C1 segment of cervical spinal cord (tissue), 14 donors: ENCODE data around the gene MAP7D1.
"Not testable (repeated sequence)": the region's sequence is repeated elsewhere in the genome, so short reads cannot be mapped to it uniquely, and the experiment has no call there.

Source experiments
- DNase-seq, 14 donors: peaks; one replicate each; lab custom pipeline; 2025; lab: John Stamatoyannopoulos, UW

MAP7D1 gene

DNA sequence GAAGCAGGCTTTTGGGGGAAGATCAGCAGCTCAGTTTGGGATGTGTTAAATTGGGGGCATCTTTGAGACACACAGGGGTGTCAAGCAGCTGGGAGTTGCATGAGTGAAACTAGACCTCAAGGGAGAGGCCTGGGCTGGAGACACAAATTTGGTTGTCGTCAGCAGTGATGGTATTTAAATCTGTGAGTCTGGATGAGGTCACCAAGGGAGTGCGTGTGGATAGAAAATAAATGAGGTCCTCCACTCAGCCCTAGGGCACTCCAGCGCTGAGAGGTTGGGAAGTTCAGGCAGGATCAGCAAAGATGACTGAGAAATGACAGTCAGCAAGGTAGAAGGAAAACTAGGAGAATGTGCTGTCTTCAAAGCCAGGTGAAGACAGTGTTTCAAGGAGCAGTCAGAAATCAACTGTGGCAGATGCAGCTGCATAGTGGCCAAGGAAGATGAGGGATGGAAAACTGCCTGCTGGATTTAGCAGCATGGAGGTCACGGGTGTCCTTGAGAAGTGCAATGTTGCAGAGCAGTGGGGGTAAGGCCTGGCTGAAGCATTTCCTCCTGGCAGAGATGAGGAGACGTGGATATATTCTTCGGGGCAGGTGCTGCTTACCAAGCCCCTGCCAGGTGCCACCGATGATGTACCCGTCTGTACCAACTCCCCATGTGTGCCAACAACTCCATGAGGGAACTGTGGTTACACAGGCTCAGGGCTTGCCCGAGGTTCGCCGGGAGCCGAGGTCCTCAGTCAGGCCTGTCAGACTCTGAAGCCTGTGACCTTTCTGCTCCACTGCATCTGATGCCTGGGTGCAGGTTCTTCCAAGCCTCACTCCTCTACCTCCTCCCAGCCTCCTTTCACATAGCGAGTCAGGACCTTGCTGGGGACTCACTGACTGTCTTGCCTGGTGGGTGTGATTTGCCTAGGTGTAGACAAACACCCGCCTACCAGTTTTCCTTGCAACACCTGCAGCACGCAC, 11.3 kb downstream of the MAP7D1 start:
- peak in 1 of 14 donors; percentile 23 for DNase-seq

DNA sequence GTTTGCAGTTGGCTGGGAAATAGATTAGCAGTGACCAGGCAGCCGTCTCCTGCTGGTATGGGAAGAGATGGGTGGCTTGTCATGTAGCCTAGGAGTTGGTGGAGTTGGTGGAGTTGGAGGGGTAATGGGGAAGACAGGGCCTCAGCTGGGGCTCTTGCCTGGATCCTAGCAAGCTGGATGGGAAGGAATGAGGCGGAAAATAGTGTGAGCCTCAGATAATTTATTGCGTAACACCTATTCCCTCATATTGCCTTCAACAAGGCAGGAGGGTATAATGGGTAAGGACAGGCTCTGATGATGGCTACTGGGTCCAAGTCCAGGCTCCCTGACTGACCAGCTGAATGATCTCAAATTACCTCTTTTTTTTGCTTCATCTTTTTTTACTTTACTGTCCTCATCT, 12.6 kb downstream of the MAP7D1 start:
- no peak for DNase-seq

DNA sequence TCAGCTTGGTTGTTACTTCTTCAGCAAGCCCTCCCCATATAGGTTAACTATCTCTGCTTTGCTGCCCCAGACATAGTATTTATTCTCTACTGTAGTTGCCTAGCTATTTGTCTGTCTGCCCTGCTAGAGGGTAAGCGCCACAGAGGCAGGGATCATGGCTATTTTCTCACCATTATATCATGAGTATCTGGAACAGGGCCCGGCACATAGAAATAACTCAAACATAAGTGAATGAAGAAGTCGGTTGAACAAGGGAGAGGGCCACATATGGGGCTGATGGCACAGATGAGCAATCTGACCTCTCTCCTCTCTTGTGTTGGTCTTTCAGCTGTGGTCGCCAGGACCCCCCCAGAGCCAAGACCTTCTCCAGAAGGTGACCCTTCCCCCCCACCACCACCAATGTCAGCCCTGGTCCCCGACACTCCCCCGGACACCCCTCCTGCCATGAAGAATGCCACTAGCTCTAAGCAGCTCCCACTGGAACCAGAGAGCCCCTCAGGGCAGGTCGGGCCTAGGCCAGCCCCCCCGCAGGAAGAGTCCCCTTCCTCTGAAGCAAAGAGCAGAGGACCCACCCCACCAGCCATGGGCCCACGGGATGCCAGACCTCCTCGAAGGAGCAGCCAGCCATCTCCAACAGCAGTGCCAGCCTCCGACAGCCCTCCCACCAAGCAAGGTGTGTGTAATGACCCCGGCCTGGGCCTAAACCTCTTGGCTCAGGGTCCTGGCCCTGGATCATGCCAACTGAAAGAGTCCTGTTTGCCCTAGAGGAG, 14.9 kb downstream of the MAP7D1 start:
- no peak for DNase-seq

DNA sequence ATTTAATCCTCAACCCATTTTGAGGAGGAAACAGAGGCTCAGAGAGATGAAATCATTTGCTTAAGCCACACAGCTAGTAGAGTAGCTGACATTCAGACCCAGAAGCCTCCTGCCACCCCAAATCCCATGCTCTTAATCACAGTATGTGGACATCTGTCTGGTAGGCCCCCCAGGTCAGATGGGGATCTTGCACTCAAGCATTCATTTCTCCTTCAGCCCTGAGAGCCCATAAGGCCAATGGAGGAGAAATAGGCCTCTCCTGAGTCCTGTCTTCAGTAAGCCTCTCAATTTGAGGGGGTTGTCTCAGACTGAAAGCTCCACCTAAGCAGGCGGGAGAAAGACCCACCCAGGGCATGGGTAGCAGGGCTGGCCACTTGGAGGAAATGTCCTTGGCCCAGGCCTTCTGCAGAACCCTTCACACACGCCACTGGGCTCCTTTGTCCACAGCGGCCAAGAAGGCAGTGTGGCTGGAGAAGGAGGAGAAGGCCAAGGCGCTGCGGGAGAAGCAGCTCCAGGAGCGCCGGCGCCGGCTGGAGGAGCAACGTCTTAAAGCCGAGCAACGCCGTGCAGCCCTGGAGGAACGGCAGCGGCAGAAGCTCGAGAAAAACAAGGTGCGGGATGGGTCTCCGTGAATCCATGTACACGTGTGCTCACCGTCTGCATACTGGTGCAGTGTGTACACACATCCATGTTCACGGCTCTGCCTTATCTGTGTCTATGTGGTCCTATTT, 16.2 kb downstream of the MAP7D1 start:
- no peak for DNase-seq

GRCh38 chr1:36172983-36173382, 17.0 kb downstream of the MAP7D1 start:
- DNase-seq: no peak

- DNase-seq: no peak
Observed at GRCh38 chr1:36174713-36175112, 18.8 kb downstream of the MAP7D1 start.

- DNase-seq: peak in 2 of 14 donors; percentile 30 to 63
Observed at GRCh38 chr1:36175137-36176095, 19.5 kb downstream of the MAP7D1 start.

- DNase-seq: no peak
Observed at GRCh38 chr1:36176106-36176949, 20.4 kb downstream of the MAP7D1 start.

DNA sequence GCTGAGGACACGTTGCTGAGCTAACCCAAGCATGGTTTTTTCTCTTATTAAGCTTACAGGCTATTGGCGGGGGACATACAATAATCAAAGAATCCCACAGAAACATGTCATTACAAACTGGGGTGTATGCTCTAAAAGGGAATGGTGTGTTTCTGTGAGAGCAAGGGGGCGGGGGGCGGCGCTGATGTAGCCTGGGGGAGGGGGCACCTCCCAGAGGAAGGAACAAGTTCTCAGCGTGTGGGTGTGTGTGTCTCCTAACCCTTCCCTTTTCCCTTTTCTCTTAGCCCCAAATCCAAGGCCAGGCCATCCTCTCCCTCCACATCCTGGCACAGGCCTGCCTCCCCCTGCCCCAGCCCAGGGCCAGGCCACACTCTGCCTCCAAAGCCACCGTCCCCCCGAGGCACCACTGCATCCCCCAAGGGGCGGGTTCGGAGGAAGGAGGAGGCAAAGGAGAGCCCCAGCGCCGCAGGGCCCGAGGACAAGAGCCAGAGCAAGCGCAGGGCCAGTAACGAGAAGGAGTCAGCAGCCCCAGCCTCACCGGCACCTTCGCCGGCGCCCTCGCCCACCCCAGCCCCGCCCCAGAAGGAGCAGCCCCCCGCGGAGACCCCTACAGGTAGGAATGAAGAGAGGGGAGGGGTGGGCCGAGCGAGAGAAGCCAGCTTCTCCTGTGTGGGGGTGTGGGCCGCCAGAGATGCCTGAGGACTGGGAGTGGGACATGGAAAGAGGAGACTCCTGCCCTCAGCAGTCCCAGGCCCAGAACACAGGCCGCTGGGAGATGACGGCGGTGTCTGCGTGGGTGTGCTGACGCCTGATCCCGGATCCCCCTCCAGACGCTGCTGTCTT, 21.9 kb downstream of the MAP7D1 start:
- DNase-seq: no peak

- DNase-seq: no peak
Observed at GRCh38 chr1:36178471-36179219, 22.7 kb downstream of the MAP7D1 start.

- DNase-seq: no peak
Observed at GRCh38 chr1:36179220-36179600, 23.2 kb downstream of the MAP7D1 start.

GRCh38 chr1:36182734-36183133, 26.8 kb downstream of the MAP7D1 start:
- DNase-seq: no peak

- no peak for DNase-seq
Observed at GRCh38 chr1:36183309-36183856, 27.4 kb downstream of the MAP7D1 start.

DNA sequence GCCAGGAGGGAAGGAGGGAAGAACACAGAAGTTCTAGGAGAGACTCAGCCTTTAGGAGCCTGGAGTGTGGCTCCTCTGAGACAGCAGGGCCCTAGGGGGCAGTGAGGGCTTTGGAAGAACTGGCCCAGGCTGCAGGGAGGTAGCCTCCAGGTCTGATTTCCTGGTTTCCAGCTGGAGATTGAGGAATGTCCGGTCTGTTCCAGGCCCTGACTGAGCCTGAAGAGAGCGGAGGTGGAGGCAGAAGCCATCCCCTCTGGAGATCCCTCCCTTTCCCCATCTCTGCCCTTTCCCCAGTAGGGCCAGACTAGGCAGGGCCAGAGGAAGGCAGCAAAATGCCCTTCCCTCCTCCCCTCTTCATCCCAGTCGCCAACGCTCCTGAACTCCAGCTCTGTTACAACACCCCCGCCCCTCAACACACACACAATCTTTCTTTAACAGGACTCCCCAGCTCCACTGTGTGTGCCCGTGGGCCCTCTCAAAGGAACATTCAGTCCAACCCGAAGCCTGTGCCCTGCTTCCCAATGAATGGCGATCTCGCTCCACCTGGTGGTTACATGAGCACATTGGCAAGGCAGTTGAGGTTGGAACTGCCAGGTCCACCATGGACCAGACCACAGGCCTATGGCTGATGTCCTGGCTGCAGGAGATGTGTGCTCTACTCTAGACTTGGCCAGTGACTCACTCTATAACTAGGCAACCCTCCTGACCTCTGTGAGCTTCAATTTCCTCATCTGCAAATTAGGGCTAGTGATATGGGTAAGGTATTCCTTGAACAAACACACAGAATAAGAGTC, 32.0 kb downstream of the MAP7D1 start:
- peak; percentile 25 to 86 (median 78) for DNase-seq

DNA sequence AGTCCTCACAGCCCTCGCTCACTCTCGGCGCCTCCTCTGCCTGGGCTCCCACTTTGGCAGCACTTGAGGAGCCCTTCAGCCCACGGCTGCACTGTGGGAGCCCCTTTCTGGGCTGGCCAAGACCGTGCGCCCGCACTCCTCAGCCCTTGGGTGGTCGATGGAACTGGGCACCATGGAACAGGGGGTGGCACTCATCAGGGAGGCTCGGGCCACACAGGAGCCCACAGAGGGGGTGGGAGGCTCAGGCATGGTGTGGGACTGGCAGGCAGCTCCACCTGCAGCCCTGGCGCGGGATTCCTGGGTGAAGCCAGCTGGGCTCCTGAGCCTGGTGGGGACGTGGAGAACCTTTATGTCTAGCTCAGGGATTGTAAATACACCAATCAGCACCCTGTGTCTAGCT, 40.8 kb downstream of the MAP7D1 start:
- DNase-seq: not testable (repeated sequence)

DNA sequence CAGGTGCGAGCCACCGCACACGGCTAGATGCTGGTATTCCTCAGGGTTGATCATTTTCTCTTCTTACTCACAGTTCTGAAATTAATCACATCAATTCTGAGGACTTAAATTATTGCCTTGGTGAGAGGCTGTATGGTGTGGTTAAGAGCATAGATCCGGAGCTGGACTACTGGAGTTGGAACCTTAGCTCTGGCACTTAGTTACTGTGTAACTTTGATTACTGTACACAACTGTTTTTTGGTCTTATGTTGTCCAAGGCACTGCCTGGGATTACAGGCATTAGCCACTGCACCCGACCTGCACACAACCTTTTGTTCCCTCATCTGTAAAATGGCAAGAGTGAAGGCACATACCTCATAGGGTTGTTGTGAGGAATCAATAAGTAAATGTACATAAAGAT, 42.7 kb downstream of the MAP7D1 start:
- DNase-seq: no peak
